Kidney (tissue), 14 donors: ENCODE data around the gene ARL8B. TPM values are rescaled to one million over a fixed set of nuclear protein-coding genes. Genes with fewer than 3 reads are reported as not detected.

Experiments
- DNase-seq, 5 donors: peaks; one replicate each; pipeline ENCODE4 v3.0.0-alpha.2; 2013 to 2020
- FAIRE-seq: peaks from 2 replicates; lab custom pipeline; 2012; peaks lifted over from hg19 to GRCh38; lab: Jason Lieb, UNC
- H3K27ac ChIP-seq, 2 donors: one replicate each; pipeline ENCODE4 v1.7.0; 2013; ENCODE audit warnings: low read depth in 2 of 2, low read length in 2 of 2, inconsistent platforms in 1 of 2
- H3K27me3 ChIP-seq: one replicate; pipeline ENCODE4 v1.7.1; 2013; ENCODE audit warnings: low read length, inconsistent platforms; ENCODE audit not compliant: control insufficient read depth, insufficient read depth
- H3K36me3 ChIP-seq, 3 donors: one replicate each; pipeline versions ENCODE4 v1.7.0 to v1.7.1; 2013; ENCODE audit warnings: low read length in 3 of 3, control low read depth in 1 of 3, inconsistent platforms in 1 of 3; ENCODE audit not compliant: insufficient read depth in 3 of 3, control insufficient read depth in 2 of 3
- H3K4me1 ChIP-seq, 3 donors: one replicate each; pipeline versions ENCODE4 v1.7.0 to v1.7.1; 2013; ENCODE audit warnings: low read length in 3 of 3, inconsistent platforms in 1 of 3, low read depth in 1 of 3; ENCODE audit not compliant: control insufficient read depth in 2 of 3, insufficient read depth in 2 of 3
- H3K4me3 ChIP-seq, 3 donors: one replicate each; pipeline versions ENCODE4 v1.7.0 to v1.8.1; 2013; ENCODE audit warnings: low read length in 3 of 3, control low read depth in 1 of 3, inconsistent platforms in 1 of 3
- H3K9ac ChIP-seq, 3 donors: one replicate each; pipeline versions ENCODE4 v1.7.0 to v1.7.1; 2013; ENCODE audit warnings: low read length in 3 of 3, control low read depth in 1 of 3, inconsistent platforms in 1 of 3
- H3K9me3 ChIP-seq, 3 donors: one replicate each; pipeline versions ENCODE4 v1.7.0 to v1.7.1; 2013; ENCODE audit warnings: low read length in 3 of 3, control low read depth in 1 of 3, inconsistent platforms in 1 of 3; ENCODE audit not compliant: control insufficient read depth in 2 of 3, insufficient read depth in 1 of 3
- CTCF ChIP-seq: IDR thresholded peaks from 3 replicates; pipeline ENCODE4 v1.5.1; 2012; ENCODE audit warnings: mild to moderate bottlenecking, moderate library complexity, borderline replicate concordance; ENCODE audit not compliant: insufficient read depth; ENCODE audit errors: extremely low read depth
- intact Hi-C: fragments of 100-400 bp; cut with DNase I; formaldehyde crosslinking; loops from one replicate; pipeline ENCODE4 v1.11.1; 2022
- polyA plus RNA-seq: library from polyadenylated mRNA; stranded (reverse); fragments of 350-450 nt; fragmentation: Illumina TruSeq; extraction: RNeasy Lipid Tissue Mini Kit (QIAGEN cat#74804); gene quantifications from one replicate; pipeline ENCODE4 v1.2.3, GENCODE V29; 2014; ENCODE audit warnings: low read depth, low replicate concordance; ENCODE audit not compliant: insufficient read depth
- total RNA-seq: library from RNA; stranded (reverse); fragmentation: NEBNext Ultra II Directional; extraction: Animal tissue kit (Norgen Biotek cat#: 25700); gene quantifications from one replicate; pipeline ENCODE4 v1.2.1, GENCODE V29; 2021
- donor health status: control.
- donor health status: control.
- donor health status: control.
- donor health status: control.
- donor health status: control.
- donor health status: DM: yes; HTN: yes; CAD: no.
- donor health status: Normal renal cell carcinoma (clear cell type).

The ARL8B gene
- total and polyA plus RNA-seq, 2 donors from 2014 or later, result 49.1 to 62.7 TPM

- TF ChIP-seq CTCF, result no peak
- Histone ChIP-seq H3K9me3 (no peaks in the 10 kb centered on the region), H3K27ac (no peak overlapping the region), H3K27me3 (no peaks in the 10 kb centered on the region), H3K36me3 (peaks cover 0 to 15% (median 14%) of the 10 kb centered on the region in 3 donors), H3K4me3 (no peak overlapping the region), H3K4me1 (peaks cover 0 to 5% (median 0%) of the 10 kb centered on the region in 3 donors), H3K9ac (no peak overlapping the region)
- DNase-seq (no peak), FAIRE-seq (no peak)
- intact Hi-C loops, result no loop called here
Measured at GRCh38 chr3:5184499-5184898, 62.4 kb downstream of the ARL8B start.

- TF ChIP-seq CTCF, result no peak
- no peaks in the 10 kb centered on the region for H3K9me3 ChIP-seq
- H3K9ac ChIP-seq, result no peak overlapping the region
- no peaks in the 10 kb centered on the region for H3K27me3 ChIP-seq
- no peak overlapping the region for H3K27ac ChIP-seq
- H3K4me3 ChIP-seq, result no peak overlapping the region
- peaks cover 0 to 13% (median 10%) of the 10 kb centered on the region in 3 donors for H3K36me3 ChIP-seq
- peaks cover 0 to 5% (median 2%) of the 10 kb centered on the region in 3 donors for H3K4me1 ChIP-seq
- intact Hi-C loops, result no loop called here
- no peak for FAIRE-seq
- DNase-seq, result no peak
Measured at GRCh38 chr3:5185093-5185673, 63.1 kb downstream of the ARL8B start.

- no peak for TF ChIP-seq CTCF
- no peak overlapping the region for H3K9ac ChIP-seq
- intact Hi-C loops, result no loop called here
- no peak for DNase-seq
- FAIRE-seq, result no peak
- H3K4me1 ChIP-seq, result peaks cover 0 to 8% (median 4%) of the 10 kb centered on the region in 3 donors
- no peaks in the 10 kb centered on the region for H3K9me3 ChIP-seq
- no peaks in the 10 kb centered on the region for H3K27me3 ChIP-seq
- H3K27ac ChIP-seq, result no peak overlapping the region
- H3K4me3 ChIP-seq, result peak overlapping the region in 1 of 3 donors; percentile 90
- peaks cover 0 to 8% (median 7%) of the 10 kb centered on the region in 3 donors for H3K36me3 ChIP-seq
Measured at GRCh38 chr3:5186089-5186857, 64.2 kb downstream of the ARL8B start.
